SU-DHL-6 (cell line): ENCODE measurements around the gene PCDHA4.
"Not testable (repeated sequence)": the region's sequence is repeated elsewhere in the genome, so short reads cannot be mapped to it uniquely, and the experiment has no call there.

ENCODE experiments used
- H2AFZ ChIP-seq: fragments of 200-600 bp; sonication (generic); 2 replicates; pipeline ENCODE4 v1.6.1; 2014; ENCODE audit warnings: low read depth, mild to moderate bottlenecking, moderate library complexity, mixed read lengths, antibody characterized with exemption, low read length; ENCODE audit not compliant: severe bottlenecking
- H3F3A ChIP-seq: fragments of 200-600 bp; shearing (Covaris generic); 2 replicates; pipeline ENCODE4 v1.6.0; 2016; ENCODE audit warnings: antibody characterized with exemption, mild to moderate bottlenecking; ENCODE audit not compliant: insufficient read depth
- H3K27ac ChIP-seq: fragments of 200-600 bp; sonication (generic); 2 replicates; pipeline ENCODE4 v1.5.1; 2016; ENCODE audit warnings: low read depth, mild to moderate bottlenecking, low read length, moderate library complexity, mixed read lengths
- H3K27me3 ChIP-seq: fragments of 200-600 bp; sonication (generic), shearing (Covaris generic); 2 replicates; pipeline ENCODE4 v1.6.0; 2014; ENCODE audit warnings: mild to moderate bottlenecking, low read length
- H3K36me3 ChIP-seq: fragments of 200-600 bp; sonication (generic); 2 replicates; pipeline ENCODE4 v1.6.1; 2014; ENCODE audit warnings: mild to moderate bottlenecking, low read length, mixed read lengths
- H3K4me2 ChIP-seq: fragments of 300-600, 200-600 bp; shearing (Covaris generic), sonication (generic); 2 replicates; pipeline ENCODE4 v1.6.0; 2014; ENCODE audit warnings: low read length, low read depth, mild to moderate bottlenecking; ENCODE audit not compliant: poor library complexity, severe bottlenecking
- H3K4me3 ChIP-seq: fragments of 200-600 bp; sonication (generic); 2 replicates; pipeline ENCODE4 v1.5.1; 2014; ENCODE audit warnings: antibody characterized with exemption, low read length, mild to moderate bottlenecking, mixed read lengths; ENCODE audit not compliant: insufficient read depth, poor library complexity, severe bottlenecking
- H3K79me2 ChIP-seq: fragments of 200-600 bp; sonication (generic); 2 replicates; pipeline ENCODE4 v1.6.1; 2014; ENCODE audit warnings: mild to moderate bottlenecking, low read length, moderate library complexity; ENCODE audit not compliant: insufficient read depth
- H3K9ac ChIP-seq: fragments of 200-600 bp; sonication (generic); 2 replicates; pipeline ENCODE4 v1.7.0; 2014; ENCODE audit warnings: mild to moderate bottlenecking, low read length
- H3K9me2 ChIP-seq: fragments of 200-600 bp; sonication (generic); replicated peaks from 2 replicates; pipeline ENCODE4 v1.6.1; 2014; ENCODE audit warnings: low read length; ENCODE audit not compliant: insufficient read depth
- H3K9me3 ChIP-seq: fragments of 200-600 bp; sonication (generic); 2 replicates; pipeline ENCODE4 v1.6.1; 2014; ENCODE audit warnings: low read length, mixed read lengths; ENCODE audit not compliant: insufficient read depth
- H4K20me1 ChIP-seq: fragments of 200-600 bp; sonication (generic); 2 replicates; pipeline ENCODE4 v1.6.1; 2014; ENCODE audit warnings: low read depth, mild to moderate bottlenecking, antibody characterized with exemption, low read length, moderate library complexity, mixed read lengths
- CTCF ChIP-seq: fragments of 200-600 bp; sonication (generic); IDR thresholded peaks from one replicate; pipeline ENCODE4 v1.5.1; 2017; ENCODE audit warnings: antibody characterized with exemption, mild to moderate bottlenecking, low read length, moderate library complexity; ENCODE audit not compliant: insufficient read depth, poor library complexity, severe bottlenecking
- EZH2phosphoT487 ChIP-seq: fragments of 200-600 bp; sonication (generic), shearing (Covaris generic); conservative IDR thresholded peaks from 2 replicates; pipeline ENCODE4 v1.6.1; 2018; ENCODE audit warnings: mild to moderate bottlenecking, antibody characterized with exemption, low read length, moderate library complexity, mixed read lengths

PCDHA4 gene

GRCh38 chr5:140822281-140822629, 15.4 kb downstream of the PCDHA4 start:
- H3K4me3 ChIP-seq: no peak overlapping the region
- H4K20me1 ChIP-seq: no peaks in the 10 kb centered on the region
- no peak overlapping the region for H2AFZ ChIP-seq
- no peak for TF ChIP-seq CTCF
- TF ChIP-seq EZH2phosphoT487: no peak
- H3K27me3 ChIP-seq: no peaks in the 10 kb centered on the region
- H3K36me3 ChIP-seq: no peaks in the 10 kb centered on the region
- H3K79me2 ChIP-seq: no peaks in the 10 kb centered on the region
- no peaks in the 10 kb centered on the region for H3K9me2 ChIP-seq
- H3K9me3 ChIP-seq: no peaks in the 10 kb centered on the region
- no peaks in the 10 kb centered on the region for H3F3A ChIP-seq
- H3K27ac ChIP-seq: no peak overlapping the region
- no peak overlapping the region for H3K4me2 ChIP-seq
- H3K9ac ChIP-seq: no peak overlapping the region

GRCh38 chr5:140822969-140823368, 16.1 kb downstream of the PCDHA4 start:
- not testable (repeated sequence) for H3K79me2 ChIP-seq, H3K4me2 ChIP-seq, H3K27ac ChIP-seq, H3K27me3 ChIP-seq, H3K36me3 ChIP-seq, H3F3A ChIP-seq, H4K20me1 ChIP-seq, H3K9me3 ChIP-seq, H3K9me2 ChIP-seq, H3K9ac ChIP-seq, H2AFZ ChIP-seq, H3K4me3 ChIP-seq

GRCh38 chr5:140823475-140823874, 16.6 kb downstream of the PCDHA4 start:
- Histone ChIP-seq H3K36me3 (no peaks in the 10 kb centered on the region), H3K27me3 (no peaks in the 10 kb centered on the region), H3F3A (no peaks in the 10 kb centered on the region), H3K9me2 (no peaks in the 10 kb centered on the region), H3K27ac (no peak overlapping the region), H3K9ac (no peak overlapping the region), H3K79me2 (no peaks in the 10 kb centered on the region), H4K20me1 (no peaks in the 10 kb centered on the region), H2AFZ (no peak overlapping the region), H3K4me3 (no peak overlapping the region), H3K9me3 (no peaks in the 10 kb centered on the region), H3K4me2 (no peak overlapping the region)
- TF ChIP-seq CTCF (no peak), EZH2phosphoT487 (no peak)

GRCh38 chr5:140827704-140828361, 21.0 kb downstream of the PCDHA4 start, which contains the start of gene PCDHA6:
Gene PCDHA6, plus strand, starts transcription at chr5:140827960. Its CDS starts 132 bp downstream, at chr5:140828092.
- TF ChIP-seq EZH2phosphoT487 (no peak), CTCF (no peak)
- no peak within 1 kb of the TSS for H3K4me3 ChIP-seq
- H4K20me1 ChIP-seq: no peaks in the 10 kb centered on the region
- no peaks in the 10 kb centered on the region for H3K36me3 ChIP-seq
- H3K9me3 ChIP-seq: no peaks in the 10 kb centered on the region
- H3K4me2 ChIP-seq: no peak within 1 kb of the TSS
- H3K9me2 ChIP-seq: no peaks in the 10 kb centered on the region
- H3K79me2 ChIP-seq: no peaks in the 10 kb centered on the region
- H3K27ac ChIP-seq: no peak within 1 kb of the TSS
- H3F3A ChIP-seq: no peaks in the 10 kb centered on the region
- H3K27me3 ChIP-seq: no peaks in the 10 kb centered on the region
- no peak within 1 kb of the TSS for H3K9ac ChIP-seq
- H2AFZ ChIP-seq: no peak within 1 kb of the TSS
